Esophagus squamous epithelium (tissue), 4 donors: ENCODE measurements around the gene CLCN7.

ENCODE experiments used
- CTCF ChIP-seq, 6 experiments: fragments of 450-650 bp in 4 of 6; fragments of 200-600 bp in 2 of 6; sonication (generic) in 2 of 6; IDR thresholded peaks; one replicate each; pipeline ENCODE4 v1.5.1; 2016 to 2019; ENCODE audit warnings: antibody characterized with exemption in 6 of 6, mild to moderate bottlenecking in 4 of 6, moderate library complexity in 4 of 6
- POLR2A ChIP-seq, 4 donors: fragments of 450-650 bp; IDR thresholded peaks; one replicate each; pipeline ENCODE4 v1.6.1; 2017; ENCODE audit warnings: antibody characterized with exemption in 4 of 4, mild to moderate bottlenecking in 4 of 4, moderate library complexity in 3 of 4

- TF ChIP-seq CTCF (IDR thresholded peaks at IDR 0.05), result no peak
- no peak for TF ChIP-seq POLR2A (IDR thresholded peaks at IDR 0.05)
Measured at GRCh38 chr16:1455190-1456171, 19.3 kb downstream of the CLCN7 start.
